Uterus (tissue), 4 donors: ENCODE data around the gene DNM1. TPM values are rescaled to one million over a fixed set of nuclear protein-coding genes. Genes with fewer than 3 reads are reported as not detected.
"Not testable (repeated sequence)": the region's sequence is repeated elsewhere in the genome, so short reads cannot be mapped to it uniquely, and the experiment has no call there.

Source experiments
- DNase-seq, 2 donors: peaks; one replicate each; pipeline ENCODE4 v3.0.0-alpha.2; 2019 to 2020
- H3K27ac ChIP-seq, 2 donors: fragments of 200-600 bp; sonication (generic); 1 replicate in 1 of 2; 2 replicates in 1 of 2; pipeline ENCODE4 v1.5.1; 2016 to 2018
- H3K27me3 ChIP-seq, 2 donors: fragments of 200-600 bp; sonication (generic); one replicate each; pipeline ENCODE4 v1.5.1; 2018 to 2019; ENCODE audit warnings: control low read depth in 1 of 2
- H3K36me3 ChIP-seq, 2 donors: fragments of 200-600 bp; sonication (generic); one replicate each; pipeline ENCODE4 v1.5.1; 2019; ENCODE audit warnings: control low read depth in 1 of 2
- H3K4me1 ChIP-seq, 2 donors: fragments of 200-600 bp; sonication (generic); one replicate each; pipeline ENCODE4 v1.5.1; 2018 to 2019; ENCODE audit warnings: control low read depth in 1 of 2
- H3K4me3 ChIP-seq, 2 donors: fragments of 200-600 bp; sonication (generic); 1 replicate in 1 of 2; 2 replicates in 1 of 2; pipeline ENCODE4 v1.5.1; 2018 to 2019; ENCODE audit warnings: mild to moderate bottlenecking in 1 of 2
- H3K9me3 ChIP-seq, 2 donors: fragments of 200-600 bp; sonication (generic); one replicate each; pipeline ENCODE4 v1.5.1; 2019; ENCODE audit warnings: control low read depth in 1 of 2
- POLR2A ChIP-seq, 2 donors: fragments of 450-650 bp; IDR thresholded peaks; one replicate each; pipeline ENCODE4 v1.6.1; 2016; ENCODE audit warnings: antibody characterized with exemption in 2 of 2, mild to moderate bottlenecking in 1 of 2, moderate library complexity in 1 of 2
- intact Hi-C: fragments of 100-400 bp; cut with DNase I; formaldehyde crosslinking; loops from one replicate; pipeline ENCODE4 v1.15.1; 2023; ENCODE audit warnings: low total_unique reads
- total RNA-seq, 4 donors: library from RNA; depleted of rRNA in 3 of 4; stranded (reverse); fragments of >200 nt in 3 of 4; gene quantifications; one replicate each; pipeline versions ENCODE4 v1.1.0 to v1.2.4, GENCODE V29; 2014 to 2023
- TF ChIP-seq, protein P1 (sequence below), 4 experiments: fragments of 200-600 bp in 2 of 4; fragments of 450-650 bp in 2 of 4; sonication (generic) in 2 of 4; IDR thresholded peaks; one replicate each; pipeline ENCODE4 v1.5.1; 2016 to 2019; ENCODE audit warnings: antibody characterized with exemption in 4 of 4, mild to moderate bottlenecking in 2 of 4, moderate library complexity in 1 of 4
- donor health status: DM: yes; HTN: yes; CAD: no.

DNM1 gene
- total RNA-seq, 4 donors from 2014 or later, result 5.0 to 71.5 (median 31.0) TPM

DNA sequence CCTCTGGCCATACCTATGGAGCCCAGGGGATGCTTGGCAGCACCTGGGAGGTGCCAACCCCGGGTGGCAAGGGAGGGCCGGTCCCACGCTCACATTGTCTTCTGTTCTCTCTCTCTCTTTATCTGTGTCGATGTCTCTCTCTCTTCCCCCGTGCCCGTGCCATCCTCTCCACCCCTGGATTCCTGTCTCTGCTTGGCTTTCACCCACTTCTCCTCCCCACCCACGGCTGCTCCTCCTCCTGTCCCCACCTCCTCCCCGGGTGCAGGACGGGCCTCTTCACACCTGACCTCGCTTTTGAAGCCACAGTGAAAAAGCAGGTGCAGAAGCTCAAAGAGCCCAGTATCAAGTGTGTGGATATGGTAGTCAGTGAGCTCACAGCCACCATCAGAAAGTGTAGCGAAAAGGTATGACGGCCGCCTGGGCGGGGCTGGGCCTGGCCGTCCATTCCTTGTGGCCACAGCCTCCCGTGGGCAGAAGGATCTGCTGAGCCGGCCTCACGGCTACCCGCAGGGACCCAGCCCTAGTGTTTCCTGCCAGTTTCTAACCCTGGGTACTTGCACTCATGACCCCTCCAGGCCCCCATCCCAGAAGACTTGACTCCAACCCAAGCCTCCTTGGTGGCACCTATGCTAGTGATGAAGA is 22.7 kb downstream of the DNM1 start:
- Histone ChIP-seq H3K27ac (no peak overlapping the region), H3K36me3 (no peaks in the 10 kb centered on the region), H3K4me3 (no peak overlapping the region), H3K4me1 (no peaks in the 10 kb centered on the region), H3K27me3 (no peaks in the 10 kb centered on the region), H3K9me3 (no peaks in the 10 kb centered on the region)
- TF ChIP-seq, protein P1, sequence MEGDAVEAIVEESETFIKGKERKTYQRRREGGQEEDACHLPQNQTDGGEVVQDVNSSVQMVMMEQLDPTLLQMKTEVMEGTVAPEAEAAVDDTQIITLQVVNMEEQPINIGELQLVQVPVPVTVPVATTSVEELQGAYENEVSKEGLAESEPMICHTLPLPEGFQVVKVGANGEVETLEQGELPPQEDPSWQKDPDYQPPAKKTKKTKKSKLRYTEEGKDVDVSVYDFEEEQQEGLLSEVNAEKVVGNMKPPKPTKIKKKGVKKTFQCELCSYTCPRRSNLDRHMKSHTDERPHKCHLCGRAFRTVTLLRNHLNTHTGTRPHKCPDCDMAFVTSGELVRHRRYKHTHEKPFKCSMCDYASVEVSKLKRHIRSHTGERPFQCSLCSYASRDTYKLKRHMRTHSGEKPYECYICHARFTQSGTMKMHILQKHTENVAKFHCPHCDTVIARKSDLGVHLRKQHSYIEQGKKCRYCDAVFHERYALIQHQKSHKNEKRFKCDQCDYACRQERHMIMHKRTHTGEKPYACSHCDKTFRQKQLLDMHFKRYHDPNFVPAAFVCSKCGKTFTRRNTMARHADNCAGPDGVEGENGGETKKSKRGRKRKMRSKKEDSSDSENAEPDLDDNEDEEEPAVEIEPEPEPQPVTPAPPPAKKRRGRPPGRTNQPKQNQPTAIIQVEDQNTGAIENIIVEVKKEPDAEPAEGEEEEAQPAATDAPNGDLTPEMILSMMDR (IDR thresholded peaks at IDR 0.05), result no peak
- no peak for TF ChIP-seq POLR2A (IDR thresholded peaks at IDR 0.05)
- DNase-seq, result no peak
- intact Hi-C loops, result no loop called here

- Histone ChIP-seq H3K36me3 (no peaks in the 10 kb centered on the region), H3K4me1 (no peaks in the 10 kb centered on the region), H3K4me3 (no peak overlapping the region), H3K9me3 (no peaks in the 10 kb centered on the region), H3K27me3 (no peaks in the 10 kb centered on the region), H3K27ac (no peak overlapping the region)
- no peak for DNase-seq
- TF ChIP-seq POLR2A (IDR thresholded peaks at IDR 0.05), result no peak
- TF ChIP-seq, protein P1 (IDR thresholded peaks at IDR 0.05), result no peak
- intact Hi-C loops, result no loop called here
These were observed 23.2 kb downstream of the DNM1 start for GRCh38 chr9:128226412-128226801.

DNA sequence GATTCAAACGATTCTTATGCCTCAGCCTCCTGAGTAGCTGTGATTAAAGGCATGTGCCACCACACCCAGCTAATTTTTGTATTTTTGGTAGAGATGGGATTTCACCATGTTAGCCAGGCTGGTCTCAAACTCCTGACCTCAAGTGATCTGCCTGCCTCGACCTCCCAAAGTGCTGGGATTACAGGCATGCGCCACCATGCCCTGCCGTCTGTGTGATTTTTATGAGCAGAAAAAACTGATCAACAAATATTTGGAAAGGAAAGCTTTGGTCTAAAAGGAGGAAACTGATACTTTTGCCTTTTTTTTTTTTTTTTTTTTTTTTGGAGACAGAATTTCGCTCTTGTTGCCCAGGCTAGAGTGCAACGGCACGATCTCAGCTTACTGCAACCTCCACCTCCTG is 27.7 kb downstream of the DNM1 start:
- H3K27ac ChIP-seq, H3K4me1 ChIP-seq, H3K4me3 ChIP-seq, H3K27me3 ChIP-seq, H3K36me3 ChIP-seq, intact Hi-C loops, H3K9me3 ChIP-seq, DNase-seq: not testable (repeated sequence)

- no peaks in the 10 kb centered on the region for H3K27me3 ChIP-seq
- H3K9me3 ChIP-seq, result no peaks in the 10 kb centered on the region
- H3K4me3 ChIP-seq, result no peak overlapping the region
- DNase-seq, result no peak
- no peak overlapping the region for H3K27ac ChIP-seq
- no peaks in the 10 kb centered on the region for H3K36me3 ChIP-seq
- intact Hi-C loops, result no loop called here
- H3K4me1 ChIP-seq, result no peaks in the 10 kb centered on the region
- TF ChIP-seq, protein P1 (IDR thresholded peaks at IDR 0.05), result no peak
- TF ChIP-seq POLR2A (IDR thresholded peaks at IDR 0.05), result no peak
These were observed 28.7 kb downstream of the DNM1 start for GRCh38 chr9:128231638-128232527.

DNA sequence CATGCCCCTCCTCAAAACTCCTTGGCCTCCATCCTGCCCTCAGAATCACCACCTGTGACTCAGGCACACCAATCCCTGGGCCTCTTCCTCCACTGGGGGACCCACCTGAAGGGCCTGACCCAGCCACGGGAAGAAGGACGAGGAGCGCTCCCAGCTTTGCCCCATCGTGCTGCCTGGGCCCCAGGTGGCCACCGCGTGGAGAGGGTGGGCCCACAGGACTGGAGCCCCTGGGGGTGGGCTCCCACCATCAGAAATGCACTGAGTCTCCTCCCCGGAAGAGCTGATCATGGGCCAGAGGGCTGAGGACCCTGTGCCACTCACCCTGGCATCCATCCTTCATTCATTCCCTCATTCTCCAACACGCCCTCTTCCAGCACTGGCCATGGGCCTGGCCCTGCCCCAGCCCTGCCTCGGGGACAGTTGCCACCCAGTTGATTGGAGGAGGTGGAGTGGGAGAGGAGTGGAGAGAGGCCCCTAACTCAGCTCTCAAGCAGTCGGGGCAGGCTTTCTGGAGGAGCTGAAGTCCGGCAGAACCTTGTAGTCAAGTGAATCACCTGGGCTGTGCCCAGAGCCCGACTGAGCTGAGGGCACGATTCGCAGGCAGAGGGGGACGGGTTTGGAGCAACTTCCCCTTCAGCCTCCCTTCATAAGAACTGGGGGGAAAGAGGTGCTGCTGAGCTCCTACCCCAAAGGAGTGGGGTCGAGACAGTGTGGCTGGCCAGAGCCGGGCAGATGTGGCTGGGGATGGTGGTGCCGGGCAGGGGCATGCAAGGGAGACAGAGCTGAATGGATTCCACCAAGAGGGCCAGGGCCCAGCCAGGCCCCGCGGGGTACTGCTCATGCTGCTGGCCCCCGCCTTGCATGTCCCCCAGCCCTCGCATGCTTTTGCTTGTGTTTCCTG is 29.6 kb downstream of the DNM1 start:
- Histone ChIP-seq H3K9me3 (no peaks in the 10 kb centered on the region), H3K4me1 (no peaks in the 10 kb centered on the region), H3K27ac (no peak overlapping the region), H3K36me3 (no peaks in the 10 kb centered on the region), H3K4me3 (no peak overlapping the region), H3K27me3 (no peaks in the 10 kb centered on the region)
- no peak for TF ChIP-seq POLR2A (IDR thresholded peaks at IDR 0.05)
- TF ChIP-seq, protein P1 (IDR thresholded peaks at IDR 0.05), result no peak
- DNase-seq, result no peak
- intact Hi-C loops, result no loop called here
